IPS DF 19.7 (cell line): ENCODE results near the gene HSPA12A.

Experiments used
- DNase-seq: peaks from one replicate; pipeline ENCODE4 v3.0.0-alpha.2; 2013; ENCODE audit warnings: low read depth, low spot score

The HSPA12A gene

GRCh38 chr10:116692225-116692624, 50.1 kb downstream of the HSPA12A start:
- DNase-seq = no peak

GRCh38 chr10:116691635-116692034, 50.7 kb downstream of the HSPA12A start:
- no peak for DNase-seq

GRCh38 chr10:116690356-116691322, 51.7 kb downstream of the HSPA12A start:
- no peak for DNase-seq

- DNase-seq = no peak
These were observed 52.6 kb downstream of the HSPA12A start for GRCh38 chr10:116689744-116690143.

- DNase-seq = no peak
These were observed 53.4 kb downstream of the HSPA12A start for GRCh38 chr10:116688741-116689495.

- no peak for DNase-seq
These were observed 54.1 kb downstream of the HSPA12A start for GRCh38 chr10:116688241-116688711.

GRCh38 chr10:116687633-116688032, 54.7 kb downstream of the HSPA12A start:
- no peak for DNase-seq

GRCh38 chr10:116686632-116687031, 55.7 kb downstream of the HSPA12A start:
- DNase-seq = no peak

GRCh38 chr10:116685807-116686206, 56.6 kb downstream of the HSPA12A start:
- no peak for DNase-seq

GRCh38 chr10:116684781-116685180, 57.6 kb downstream of the HSPA12A start:
- DNase-seq = no peak

GRCh38 chr10:116683821-116684220, 58.5 kb downstream of the HSPA12A start:
- DNase-seq = no peak

- DNase-seq = no peak
These were observed 59.2 kb downstream of the HSPA12A start for GRCh38 chr10:116683166-116683565.

GRCh38 chr10:116679351-116679750, 63.0 kb downstream of the HSPA12A start:
- no peak for DNase-seq

- DNase-seq = no peak
These were observed 65.7 kb downstream of the HSPA12A start for GRCh38 chr10:116676633-116677032.

- no peak for DNase-seq
These were observed 66.2 kb downstream of the HSPA12A start for GRCh38 chr10:116676118-116676517.

GRCh38 chr10:116674901-116675423, 67.4 kb downstream of the HSPA12A start:
- no peak for DNase-seq

- no peak for DNase-seq
These were observed 68.5 kb downstream of the HSPA12A start for GRCh38 chr10:116673866-116674265.

GRCh38 chr10:116672891-116673290, 69.5 kb downstream of the HSPA12A start:
- no peak for DNase-seq

GRCh38 chr10:116671274-116671926, 71.0 kb downstream of the HSPA12A start:
- DNase-seq = no peak

- no peak for DNase-seq
These were observed 71.7 kb downstream of the HSPA12A start for GRCh38 chr10:116670706-116671105.

- peak; percentile 80 for DNase-seq
These were observed 72.3 kb downstream of the HSPA12A start for GRCh38 chr10:116669832-116670644.
